ENCODE results near the gene TRPV4.

TRPV4 gene

DNA sequence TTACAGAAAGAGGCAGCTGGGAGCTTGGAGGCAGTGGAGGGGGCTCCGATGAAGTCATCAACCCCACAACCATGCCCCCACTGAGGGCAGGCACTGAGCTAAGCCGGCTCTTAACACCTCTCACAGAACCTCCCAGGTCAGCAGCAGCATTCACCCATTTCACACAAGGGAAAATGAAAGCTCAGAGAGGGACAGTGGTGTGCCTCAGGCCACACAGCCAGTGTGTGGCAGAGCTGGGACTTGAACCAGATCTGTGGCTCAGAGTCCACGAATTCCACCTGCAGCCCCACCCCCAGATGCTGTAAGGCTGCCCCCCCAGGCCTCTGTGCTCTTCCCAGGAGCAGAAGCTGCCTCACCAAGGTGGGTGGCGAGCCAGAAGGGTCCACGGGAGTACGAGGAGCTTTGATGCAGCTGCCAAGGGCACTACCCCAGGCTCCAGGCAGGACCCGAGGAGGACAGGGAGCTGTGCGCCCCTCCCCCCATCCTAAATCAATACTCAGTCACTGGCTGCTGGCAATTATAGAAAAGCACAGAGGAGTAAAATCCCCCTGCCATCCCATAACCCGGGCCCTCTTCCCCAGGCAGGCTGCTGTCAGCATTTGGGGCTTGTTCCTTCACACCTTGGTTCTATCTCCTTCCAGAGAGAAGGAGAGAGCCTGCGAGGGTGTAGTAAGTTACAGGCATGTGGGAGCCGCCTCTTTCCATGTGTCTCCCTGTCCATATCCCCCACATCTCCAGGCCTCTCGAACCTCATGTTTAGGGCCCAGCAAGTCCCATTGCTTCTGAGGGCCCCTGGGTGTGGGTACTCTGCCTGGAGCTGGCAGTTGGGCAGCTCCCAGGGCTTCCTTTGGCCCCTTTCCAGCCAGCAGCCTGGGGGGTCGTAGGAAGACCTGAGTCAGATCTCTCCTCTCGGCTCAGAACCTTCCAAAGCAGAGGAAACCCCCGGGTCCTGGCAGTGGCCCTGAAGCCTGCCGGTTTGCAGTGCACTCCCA, 72.0 kb downstream of the TRPV4 start:
- no peak for DNase-seq

DNA sequence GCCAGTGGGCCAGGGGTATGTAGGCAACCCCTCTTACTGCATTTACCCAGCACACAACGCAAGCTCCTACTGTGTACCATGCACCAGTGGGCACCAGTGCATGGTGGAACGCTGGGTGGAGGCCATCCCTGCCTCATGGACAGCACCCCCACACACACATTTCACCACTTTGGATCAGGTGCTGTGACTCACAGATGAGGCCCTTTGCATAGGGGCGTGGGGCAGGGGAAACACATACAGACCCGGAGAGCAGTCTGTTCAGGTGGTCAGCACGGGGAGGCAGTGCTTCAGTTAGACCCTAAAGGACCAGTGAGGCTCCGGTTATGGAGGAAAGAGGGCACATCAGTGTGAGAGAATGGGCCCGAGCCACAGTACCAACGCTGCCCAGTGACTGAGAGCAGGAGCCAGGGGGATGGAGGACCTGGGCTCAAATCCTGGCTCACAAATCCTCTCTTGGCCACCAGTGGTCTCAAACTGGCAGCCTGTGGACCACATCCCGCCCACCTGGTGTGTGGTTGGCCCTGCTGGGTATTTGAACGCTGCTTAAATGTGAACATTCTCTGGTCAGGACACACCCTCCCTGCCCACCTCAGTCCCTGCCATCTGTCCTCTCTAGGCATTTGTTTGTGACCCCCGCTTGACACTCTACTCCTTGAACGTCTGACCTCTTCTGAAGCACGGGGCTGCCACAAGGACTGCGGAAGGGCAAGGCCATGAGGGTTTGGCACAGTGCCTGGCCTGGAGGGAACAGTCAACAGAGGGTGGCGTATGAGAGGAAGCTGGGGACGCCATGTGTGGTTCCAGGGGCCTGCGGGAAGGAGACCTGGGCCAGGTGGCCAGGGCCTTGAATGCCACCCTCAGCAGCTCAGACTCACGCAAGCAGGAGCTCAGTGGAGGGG, 72.9 kb downstream of the TRPV4 start:
- no peak for DNase-seq

DNA sequence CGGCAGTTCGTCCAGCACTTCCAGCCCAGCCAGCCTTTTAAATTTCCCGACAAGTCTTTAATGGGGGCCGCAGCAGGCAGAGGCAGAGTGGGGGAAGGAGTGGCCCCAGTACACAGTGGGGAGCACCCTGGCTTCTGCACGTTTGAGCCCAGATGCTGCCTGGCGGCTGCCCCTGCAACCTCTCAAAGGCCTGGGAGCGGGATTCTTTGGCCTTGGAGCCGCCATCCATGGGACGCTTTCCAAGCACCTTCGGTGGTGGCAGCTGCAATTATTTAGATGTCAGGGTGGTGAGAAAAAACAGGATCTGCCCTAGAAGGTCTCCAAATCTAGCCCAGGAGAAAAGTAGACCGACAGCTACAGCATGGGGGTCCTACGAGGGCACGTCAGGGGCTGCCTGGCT, 73.6 kb downstream of the TRPV4 start:
- no peak for DNase-seq

GRCh38 chr12:109758426-109759420, 74.5 kb downstream of the TRPV4 start:
- no peak for DNase-seq

GRCh38 chr12:109757671-109758265, 75.4 kb downstream of the TRPV4 start:
- no peak for DNase-seq

DNA sequence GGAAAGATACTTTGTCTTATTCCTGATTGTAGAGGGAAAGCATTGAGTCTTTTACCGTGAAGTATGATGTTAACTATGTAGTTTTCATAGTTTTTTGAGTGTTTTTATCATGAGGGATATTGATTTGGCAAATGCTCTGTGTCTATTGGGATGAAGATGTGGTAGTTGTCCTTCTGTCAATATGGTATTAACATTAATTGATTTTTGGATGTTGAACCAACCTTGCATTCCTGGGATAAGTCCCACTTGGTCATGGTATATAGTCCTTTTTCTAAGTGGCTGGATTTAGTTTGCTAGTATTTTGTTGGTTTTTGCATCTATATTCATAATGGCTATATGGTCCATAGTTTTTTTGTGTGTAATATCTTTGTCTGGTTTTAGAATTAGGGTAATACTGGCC, 76.7 kb downstream of the TRPV4 start:
- no peak for DNase-seq

DNA sequence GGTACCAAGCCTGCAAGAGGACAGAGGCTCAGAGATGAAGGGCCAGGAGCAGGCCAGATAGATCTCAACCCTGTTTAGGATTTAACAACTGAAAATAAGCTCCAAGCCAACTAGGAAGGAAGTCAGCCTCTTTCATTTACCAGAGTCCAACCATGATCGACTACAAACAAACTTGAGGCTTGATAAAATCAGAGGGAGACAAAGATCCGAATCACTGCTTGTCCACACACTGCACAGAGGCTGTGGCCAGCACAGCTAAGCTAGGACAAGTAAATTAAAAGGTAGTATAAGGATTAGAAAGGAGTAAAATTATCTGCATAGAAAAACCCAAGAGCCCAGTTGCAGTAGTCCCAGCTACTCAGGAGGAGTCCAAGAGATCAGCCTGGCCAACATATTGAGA, 79.2 kb downstream of the TRPV4 start:
- DNase-seq = no peak

- no peak for DNase-seq
These were observed 80.2 kb downstream of the TRPV4 start for GRCh38 chr12:109753054-109753401.

- no peak for DNase-seq
These were observed 80.8 kb downstream of the TRPV4 start for GRCh38 chr12:109752117-109753053.

GRCh38 chr12:109744986-109745942, 87.9 kb downstream of the TRPV4 start:
- DNase-seq = peak; percentile 53

- no peak for DNase-seq
These were observed 89.2 kb downstream of the TRPV4 start for GRCh38 chr12:109744026-109744425.

DNA sequence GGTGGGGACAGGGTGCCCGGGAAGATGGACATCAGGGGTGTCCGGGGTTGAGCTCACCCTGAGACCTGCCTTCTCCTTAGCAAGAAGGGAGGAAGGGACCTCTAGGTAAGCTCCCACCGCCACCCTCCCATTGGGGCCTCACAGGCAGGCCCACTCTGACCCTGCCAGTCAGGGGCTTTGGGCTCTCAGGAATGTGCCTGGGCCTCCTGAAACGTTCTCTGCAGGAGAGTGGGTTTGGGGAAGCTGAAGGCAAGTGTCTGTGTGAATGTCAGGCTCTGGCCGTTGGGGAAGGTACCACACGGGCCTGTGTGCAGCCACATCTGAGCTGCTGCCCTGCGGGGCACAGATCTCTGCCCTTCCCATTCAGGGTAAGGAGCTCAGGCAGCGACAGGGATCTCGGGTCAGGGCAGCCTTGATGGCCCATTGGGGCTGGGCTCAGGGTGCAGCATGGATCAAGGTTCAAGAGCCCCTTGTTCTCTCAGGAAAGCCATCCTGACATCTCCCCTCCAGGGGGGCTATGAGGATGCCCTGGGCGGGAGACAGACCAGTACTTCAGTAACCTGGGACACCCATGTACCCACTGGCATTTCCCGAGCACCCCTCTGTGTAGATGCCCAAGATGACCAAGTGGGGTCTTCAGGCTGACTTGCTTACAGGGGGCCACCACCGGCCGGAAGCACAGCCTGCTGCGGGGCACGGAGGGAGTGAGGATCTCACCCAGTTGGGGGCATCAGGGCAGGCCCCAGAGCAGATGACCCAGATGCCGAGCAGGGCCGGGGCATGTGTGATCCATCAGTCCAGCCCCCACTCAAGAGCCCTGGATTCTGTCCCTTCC, 89.9 kb downstream of the TRPV4 start:
- DNase-seq = no peak

DNA sequence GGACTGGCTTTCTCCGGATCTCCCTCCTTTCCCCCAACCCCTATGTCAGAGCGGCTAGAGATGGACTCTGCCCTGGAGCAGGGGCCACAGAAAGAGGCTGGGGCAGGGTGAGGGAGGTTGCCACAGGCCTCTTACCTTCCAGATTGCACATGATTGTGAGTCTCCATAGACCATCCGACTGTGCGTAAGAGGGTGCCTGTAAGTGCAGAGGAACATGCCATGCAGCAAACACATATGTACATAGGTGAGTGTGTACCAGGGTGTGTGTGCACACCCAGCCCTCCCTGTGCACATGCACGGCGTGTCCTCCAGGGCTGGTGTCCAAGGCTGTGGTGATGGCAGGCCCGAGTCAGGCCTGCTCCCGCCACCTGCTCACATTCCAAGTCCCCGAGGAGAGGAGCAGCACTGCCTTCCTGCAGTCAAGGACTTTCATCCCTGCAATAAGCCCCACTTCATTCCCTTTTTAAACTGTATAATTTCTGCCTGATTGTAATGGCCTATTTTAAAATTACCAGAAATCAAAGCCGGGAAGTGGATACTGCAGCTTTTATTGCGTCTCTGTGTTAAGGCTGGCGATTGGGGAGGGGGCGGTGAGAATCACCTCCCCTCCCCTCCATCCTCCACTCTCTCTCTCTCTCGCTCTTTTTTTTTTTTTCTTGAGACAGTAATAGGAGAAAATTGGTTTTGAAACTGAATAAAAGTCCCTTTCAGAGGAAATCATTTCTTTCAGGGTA, 91.1 kb downstream of the TRPV4 start:
- no peak for DNase-seq

DNA sequence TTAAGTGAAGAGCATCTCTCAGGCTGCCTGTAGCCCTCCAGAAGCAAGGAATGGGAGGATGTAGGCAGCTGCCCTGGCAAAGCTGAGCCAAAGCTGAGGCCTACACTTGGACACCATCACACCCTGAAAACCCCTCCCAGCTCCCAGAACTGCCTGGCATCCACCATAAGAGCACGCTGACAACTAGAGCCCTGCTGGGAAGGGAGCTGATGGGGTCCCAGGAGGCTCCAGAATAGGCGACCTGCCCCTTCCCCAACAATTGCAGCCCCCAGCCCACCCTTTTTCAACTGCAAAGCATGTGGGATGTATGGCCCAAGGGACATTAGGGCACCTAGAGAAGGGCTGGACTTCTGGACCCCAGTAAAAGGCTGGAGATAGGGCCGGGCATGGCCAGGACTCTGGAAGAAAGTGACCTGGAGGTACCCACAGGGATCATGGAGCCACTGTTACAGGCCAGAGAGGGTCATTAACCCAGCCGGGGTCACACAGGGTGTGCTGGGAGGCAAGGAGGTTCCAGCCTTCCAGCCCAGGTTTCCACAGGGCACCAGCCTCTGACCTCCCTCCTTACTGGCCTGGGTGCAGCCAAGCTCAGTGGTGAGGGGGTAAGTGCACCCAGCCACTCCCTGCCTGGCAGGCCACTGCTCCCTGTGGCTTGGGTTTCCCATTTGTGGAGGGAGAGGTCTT, 91.8 kb downstream of the TRPV4 start:
- no peak for DNase-seq

DNA sequence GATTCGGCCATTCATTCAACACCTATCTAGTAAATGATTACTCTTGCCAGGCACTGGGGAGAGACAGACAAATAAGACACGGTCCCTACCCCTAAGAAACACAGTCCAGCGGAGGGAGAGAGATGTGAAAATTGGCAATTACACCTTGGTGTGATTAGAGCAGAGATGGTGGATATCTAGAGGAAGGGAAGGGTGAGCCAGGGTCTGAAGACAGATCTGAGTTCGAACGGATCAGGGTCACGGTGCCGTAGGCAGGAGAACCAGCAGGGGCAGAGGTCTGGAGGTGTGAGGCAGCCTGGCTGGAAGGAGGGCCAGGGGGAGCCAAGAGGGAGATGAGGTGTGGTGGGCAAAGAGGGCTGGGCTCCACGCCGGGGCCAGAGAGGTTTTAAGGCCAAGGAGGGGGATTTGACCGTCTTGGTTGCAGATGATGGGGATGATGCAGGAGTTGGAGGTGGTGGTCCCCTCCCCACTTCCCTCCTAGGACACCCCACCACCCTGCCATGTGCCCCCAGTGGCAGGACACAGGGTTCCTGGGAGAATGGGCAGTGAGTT, 92.4 kb downstream of the TRPV4 start:
- no peak for DNase-seq

GRCh38 chr12:109739747-109740693, 93.2 kb downstream of the TRPV4 start:
- no peak for DNase-seq

Measured in HCEC 1CT (cell line).